Smooth muscle cell (in vitro differentiated cells): ENCODE data around the gene RAPGEF1. TPM values are rescaled to one million over a fixed set of nuclear protein-coding genes. Genes with fewer than 3 reads are reported as not detected.

Experiments used
- DNase-seq: peaks from one replicate; lab custom pipeline; 2025; ENCODE audit not compliant: unreplicated experiment; lab: John Stamatoyannopoulos, UW
- H2AFZ ChIP-seq: fragments of 200-600 bp; sonication (generic); 2 replicates; pipeline ENCODE4 v1.6.0; 2016; ENCODE audit warnings: antibody characterized with exemption, low read depth, mild to moderate bottlenecking
- H3F3A ChIP-seq: fragments of 200-600 bp; sonication (generic); 2 replicates; pipeline ENCODE4 v1.6.0; 2017; ENCODE audit warnings: antibody characterized with exemption, low read depth
- H3K27ac ChIP-seq: fragments of 200-600 bp; sonication (generic); 2 replicates; pipeline ENCODE4 v1.5.1; 2016; ENCODE audit warnings: low read depth, mild to moderate bottlenecking
- H3K27me3 ChIP-seq: fragments of 200-600 bp; sonication (generic); 2 replicates; pipeline ENCODE4 v1.6.1; 2016; ENCODE audit warnings: low read depth, mild to moderate bottlenecking
- H3K36me3 ChIP-seq: fragments of 200-600 bp; sonication (generic); 2 replicates; pipeline ENCODE4 v1.5.1; 2016; ENCODE audit warnings: low read depth
- H3K4me1 ChIP-seq: fragments of 200-600 bp; sonication (generic); 2 replicates; pipeline ENCODE4 v1.5.1; 2016; ENCODE audit warnings: low read depth
- H3K4me2 ChIP-seq: fragments of 200-600 bp; sonication (generic); 2 replicates; pipeline ENCODE4 v1.6.0; 2016; ENCODE audit warnings: mild to moderate bottlenecking
- H3K4me3 ChIP-seq: fragments of 200-600 bp; sonication (generic); 2 replicates; pipeline ENCODE4 v1.5.1; 2016; ENCODE audit warnings: mild to moderate bottlenecking
- H3K79me2 ChIP-seq: fragments of 200-600 bp; sonication (generic); 2 replicates; pipeline ENCODE4 v1.6.0; 2016; ENCODE audit warnings: low read depth, mild to moderate bottlenecking
- H3K9ac ChIP-seq: fragments of 200-600 bp; sonication (generic); 2 replicates; pipeline ENCODE4 v1.6.0; 2016; ENCODE audit warnings: low read depth
- H3K9me3 ChIP-seq: fragments of 200-600 bp; sonication (generic); replicated peaks from 2 replicates; pipeline ENCODE4 v1.5.1; 2016; ENCODE audit warnings: low read depth
- H4K20me1 ChIP-seq: fragments of 200-600 bp; sonication (generic); 2 replicates; pipeline ENCODE4 v1.6.0; 2016; ENCODE audit warnings: low read depth
- CTCF ChIP-seq: fragments of 200-600 bp; sonication (generic); IDR thresholded peaks from 2 replicates; pipeline ENCODE4 v1.5.1; 2017; ENCODE audit warnings: borderline replicate concordance, mild to moderate bottlenecking, antibody characterized with exemption; ENCODE audit not compliant: insufficient read depth, poor library complexity, severe bottlenecking
- WGBS: methylation state at CpG from one replicate; pipeline ENCODE4 v1.1.7; 2016; ENCODE audit warnings: low lambda C conversion rate; 5-methylcytosine and 5-hydroxymethylcytosine counted together
- polyA plus RNA-seq: library from polyadenylated mRNA; unstranded; fragments of >200 nt; fragmentation: Nextera tagmentation; extraction: Ambion mirVana; gene quantifications from 2 replicates; pipeline ENCODE4 v1.2.1, GENCODE V29; 2016
- total RNA-seq: library from RNA; depleted of rRNA; stranded (reverse); fragments of >200 nt; gene quantifications from 2 replicates; pipeline ENCODE4 v1.2.3, GENCODE V29; 2014

Gene RAPGEF1
- total and polyA plus RNA-seq, 2 experiments from 2014 or later = 16.4 to 17.8 TPM

DNA sequence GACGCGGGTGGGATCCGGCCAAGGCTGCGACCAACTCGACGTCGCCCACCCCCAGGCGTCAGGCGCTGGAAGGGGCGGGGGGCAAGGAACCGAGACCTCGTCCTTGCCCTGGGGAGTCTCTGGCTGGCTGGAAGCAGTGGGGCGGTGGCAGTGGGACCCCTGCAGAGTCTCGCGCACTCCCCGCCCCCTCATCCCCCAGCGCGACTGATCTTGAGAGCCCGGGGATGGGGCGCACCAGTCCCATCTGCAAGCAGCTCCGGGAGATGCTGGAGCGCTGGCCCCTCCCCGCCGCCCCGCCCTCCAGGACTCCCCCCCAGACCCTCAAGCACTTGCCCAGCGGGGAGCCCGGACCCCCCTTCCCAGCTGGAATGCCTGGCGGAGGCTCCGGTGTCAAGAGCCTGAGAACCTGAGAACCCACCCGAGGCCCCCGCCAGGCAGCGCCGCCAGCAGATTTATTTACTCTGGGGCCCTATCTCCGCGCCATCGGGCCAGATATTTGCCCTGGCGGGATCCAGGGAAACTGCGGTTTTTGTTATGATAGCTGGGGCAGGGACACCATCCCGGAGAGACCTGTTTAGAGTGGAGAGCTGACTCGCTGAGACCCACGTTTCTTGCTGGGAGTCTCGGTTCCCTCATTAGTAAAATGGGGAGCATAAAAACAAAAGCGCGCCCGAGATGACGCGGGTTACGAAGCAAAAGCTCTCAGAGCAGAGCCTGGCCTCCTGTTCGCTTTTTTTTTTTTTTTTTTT, 193.4 kb downstream of the RAPGEF1 start:
- Histone ChIP-seq H3K9me3 (peaks cover 3% of the 10 kb centered on the region), H3K79me2 (no peaks in the 10 kb centered on the region), H3K9ac (no peak overlapping the region), H3K36me3 (no peaks in the 10 kb centered on the region), H3K27me3 (peaks cover 3% of the 10 kb centered on the region), H3K27ac (no peak overlapping the region), H3F3A (no peaks in the 10 kb centered on the region), H3K4me1 (no peaks in the 10 kb centered on the region), H3K4me3 (peak overlapping the region; percentile 18), H3K4me2 (peak overlapping the region; percentile 77), H4K20me1 (no peaks in the 10 kb centered on the region), H2AFZ (no peak overlapping the region)
- 65% methylated on average over 34 of the region's 49 CpGs for WGBS
- no peak for TF ChIP-seq CTCF
- DNase-seq = no peak

GRCh38 chr9:131545786-131546335, 194.0 kb downstream of the RAPGEF1 start:
- H3K79me2 ChIP-seq = no peaks in the 10 kb centered on the region
- H3K4me2 ChIP-seq = no peak overlapping the region
- H3K9me3 ChIP-seq = peaks cover 3% of the 10 kb centered on the region
- H2AFZ ChIP-seq = no peak overlapping the region
- no peak for TF ChIP-seq CTCF
- no peaks in the 10 kb centered on the region for H4K20me1 ChIP-seq
- 64% methylated on average over 21 of the region's 30 CpGs for WGBS
- H3K4me1 ChIP-seq = no peaks in the 10 kb centered on the region
- no peak overlapping the region for H3K9ac ChIP-seq
- no peak overlapping the region for H3K4me3 ChIP-seq
- H3K36me3 ChIP-seq = no peaks in the 10 kb centered on the region
- peaks cover 3% of the 10 kb centered on the region for H3K27me3 ChIP-seq
- no peak for DNase-seq
- H3K27ac ChIP-seq = no peak overlapping the region
- no peaks in the 10 kb centered on the region for H3F3A ChIP-seq

GRCh38 chr9:131545003-131545785, 194.7 kb downstream of the RAPGEF1 start, which contains the start of gene PRRT1B:
TSS of gene PRRT1B (plus strand) at chr9:131545523. CDS start at chr9:131545616, 93 bp downstream.
- H3K36me3 ChIP-seq = no peaks in the 10 kb centered on the region
- DNase-seq = no peak
- no peak within 1 kb of the TSS for H3K27ac ChIP-seq
- H3K9me3 ChIP-seq = peaks cover 3% of the 10 kb centered on the region
- 88% methylated on average over 42 of the region's 50 CpGs for WGBS
- no peak within 1 kb of the TSS for H3K4me3 ChIP-seq
- H3K4me1 ChIP-seq = no peaks in the 10 kb centered on the region
- no peak within 1 kb of the TSS for H2AFZ ChIP-seq
- peaks cover 3% of the 10 kb centered on the region for H3K27me3 ChIP-seq
- H3K4me2 ChIP-seq = no peak within 1 kb of the TSS
- H3K79me2 ChIP-seq = no peaks in the 10 kb centered on the region
- no peaks in the 10 kb centered on the region for H3F3A ChIP-seq
- no peak for TF ChIP-seq CTCF
- H4K20me1 ChIP-seq = no peaks in the 10 kb centered on the region
- no peak within 1 kb of the TSS for H3K9ac ChIP-seq
